ENCODE data around the gene B3GALT4.

Gene B3GALT4

GRCh38 chr6:33294086-33294823 lies 17.3 kb downstream of the B3GALT4 start:
- ATAC-seq: no peak
- TF ChIP-seq ESRRG (CRISPR knock-in tag; IDR thresholded peaks at IDR 0.05): no peak
- no peak for TF ChIP-seq PATZ1 (CRISPR knock-in tag; IDR thresholded peaks at IDR 0.05; ENCODE audit: borderline replicate concordance)
- no peak for TF ChIP-seq TCF4 (CRISPR knock-in tag; IDR thresholded peaks at IDR 0.05; ENCODE audit: borderline replicate concordance)
- TF ChIP-seq ZC3H10 (CRISPR knock-in tag; IDR thresholded peaks at IDR 0.05): no peak
- TF ChIP-seq CSRNP3 (CRISPR knock-in tag; IDR thresholded peaks at IDR 0.05): no peak
- TF ChIP-seq ZNF70 (CRISPR knock-in tag; IDR thresholded peaks at IDR 0.05): no peak
- no peak for TF ChIP-seq CREB5 (CRISPR knock-in tag; IDR thresholded peaks at IDR 0.05; ENCODE audit: low read depth)

GRCh38 chr6:33295621-33296369 lies 18.9 kb downstream of the B3GALT4 start:
- ATAC-seq: no peak
- TF ChIP-seq CREB5 (CRISPR knock-in tag; IDR thresholded peaks at IDR 0.05; ENCODE audit: low read depth) (no peak), GLIS3 (CRISPR knock-in tag; IDR thresholded peaks at IDR 0.05) (no peak), PPARA (CRISPR knock-in tag; IDR thresholded peaks at IDR 0.05; ENCODE audit: borderline replicate concordance) (no peak), ZFP3 (CRISPR knock-in tag; IDR thresholded peaks at IDR 0.05) (no peak), TCF4 (CRISPR knock-in tag; IDR thresholded peaks at IDR 0.05; ENCODE audit: borderline replicate concordance) (no peak)

- no peak for ATAC-seq
- TF ChIP-seq ARNTL (CRISPR knock-in tag; IDR thresholded peaks at IDR 0.05; ENCODE audit: borderline replicate concordance, low read depth) (no peak), GLIS3 (CRISPR knock-in tag; IDR thresholded peaks at IDR 0.05) (no peak), ZFP30 (CRISPR knock-in tag; IDR thresholded peaks at IDR 0.05) (no peak), ZNF8 (CRISPR knock-in tag; IDR thresholded peaks at IDR 0.05) (no peak), TOX (CRISPR knock-in tag; IDR thresholded peaks at IDR 0.05; ENCODE audit: borderline replicate concordance) (no peak), CSRNP3 (CRISPR knock-in tag; IDR thresholded peaks at IDR 0.05) (no peak), ISL1 (CRISPR knock-in tag; IDR thresholded peaks at IDR 0.05) (no peak), TCF4 (CRISPR knock-in tag; IDR thresholded peaks at IDR 0.05; ENCODE audit: borderline replicate concordance) (no peak), BACH2 (CRISPR knock-in tag; IDR thresholded peaks at IDR 0.05; ENCODE audit: borderline replicate concordance) (no peak), ZFP3 (CRISPR knock-in tag; IDR thresholded peaks at IDR 0.05) (no peak), OSR1 (CRISPR knock-in tag; IDR thresholded peaks at IDR 0.05) (no peak), RARB (CRISPR knock-in tag; IDR thresholded peaks at IDR 0.05) (no peak), CSDC2 (CRISPR knock-in tag; IDR thresholded peaks at IDR 0.05) (no peak), ZNF565 (CRISPR knock-in tag; conservative IDR thresholded peaks at IDR 0.05; ENCODE audit: low read depth) (no peak), POU6F1 (CRISPR knock-in tag; IDR thresholded peaks at IDR 0.05; ENCODE audit: borderline replicate concordance, low read depth) (no peak), ESRRG (CRISPR knock-in tag; IDR thresholded peaks at IDR 0.05) (no peak), ZC3H10 (CRISPR knock-in tag; IDR thresholded peaks at IDR 0.05) (no peak), ZNF70 (CRISPR knock-in tag; IDR thresholded peaks at IDR 0.05) (no peak), SNAI2 (CRISPR knock-in tag; IDR thresholded peaks at IDR 0.05) (no peak), CREB5 (CRISPR knock-in tag; IDR thresholded peaks at IDR 0.05; ENCODE audit: low read depth) (no peak)
Observed at GRCh38 chr6:33296797-33297405, 20.0 kb downstream of the B3GALT4 start.
